TTC549 (cell line): ENCODE results near the gene SCARF1.

ENCODE experiments used
- FAIRE-seq: peaks from 2 replicates; lab custom pipeline; 2012; peaks lifted over from hg19 to GRCh38; lab: Jason Lieb, UNC

SCARF1 gene

GRCh38 chr17:1648963-1649843 lies 3.7 kb upstream of the SCARF1 start:
- no peak for FAIRE-seq

DNA sequence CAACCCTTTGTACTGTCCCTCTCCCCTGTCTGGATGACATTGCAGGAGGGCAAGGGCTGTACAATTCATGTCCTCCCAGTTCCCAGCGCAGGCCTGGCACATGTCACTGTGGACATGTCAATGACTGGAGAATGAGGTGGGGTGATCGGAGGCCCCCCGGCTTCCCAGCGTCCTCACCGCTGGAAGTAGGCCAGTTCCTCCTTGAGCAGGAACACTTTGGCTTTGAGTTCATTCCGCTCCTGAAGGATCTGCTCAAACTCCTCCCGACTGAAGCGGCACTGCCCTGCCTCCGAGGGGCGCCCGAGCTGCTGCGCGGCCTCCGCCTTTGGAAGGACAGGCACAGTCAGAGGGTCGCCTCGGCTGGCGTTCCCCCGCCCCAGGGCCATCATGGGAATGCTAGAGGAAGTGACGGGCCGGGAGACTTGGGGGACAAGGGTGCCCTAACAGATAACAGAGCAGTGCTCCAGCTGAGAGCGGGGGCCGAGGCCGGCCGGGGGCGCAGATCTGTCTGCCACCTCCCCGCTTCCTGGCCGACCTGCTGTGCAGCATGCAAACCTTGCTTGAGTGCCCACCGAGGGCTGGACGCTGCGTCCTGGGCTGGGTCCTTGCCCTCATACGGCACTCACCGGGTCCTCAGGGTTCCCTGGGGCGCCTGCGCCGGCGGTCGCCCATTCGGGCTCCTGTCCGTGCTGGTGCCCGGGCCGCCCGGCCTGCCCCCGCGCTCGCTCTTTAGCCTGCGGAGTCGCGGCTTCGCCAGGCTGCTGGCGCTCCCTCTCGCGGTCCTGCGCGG lies 2.8 kb upstream of the SCARF1 start:
- FAIRE-seq, result no peak

- no peak for FAIRE-seq
Observed at GRCh38 chr17:1647802-1648171, 2.3 kb upstream of the SCARF1 start.

DNA sequence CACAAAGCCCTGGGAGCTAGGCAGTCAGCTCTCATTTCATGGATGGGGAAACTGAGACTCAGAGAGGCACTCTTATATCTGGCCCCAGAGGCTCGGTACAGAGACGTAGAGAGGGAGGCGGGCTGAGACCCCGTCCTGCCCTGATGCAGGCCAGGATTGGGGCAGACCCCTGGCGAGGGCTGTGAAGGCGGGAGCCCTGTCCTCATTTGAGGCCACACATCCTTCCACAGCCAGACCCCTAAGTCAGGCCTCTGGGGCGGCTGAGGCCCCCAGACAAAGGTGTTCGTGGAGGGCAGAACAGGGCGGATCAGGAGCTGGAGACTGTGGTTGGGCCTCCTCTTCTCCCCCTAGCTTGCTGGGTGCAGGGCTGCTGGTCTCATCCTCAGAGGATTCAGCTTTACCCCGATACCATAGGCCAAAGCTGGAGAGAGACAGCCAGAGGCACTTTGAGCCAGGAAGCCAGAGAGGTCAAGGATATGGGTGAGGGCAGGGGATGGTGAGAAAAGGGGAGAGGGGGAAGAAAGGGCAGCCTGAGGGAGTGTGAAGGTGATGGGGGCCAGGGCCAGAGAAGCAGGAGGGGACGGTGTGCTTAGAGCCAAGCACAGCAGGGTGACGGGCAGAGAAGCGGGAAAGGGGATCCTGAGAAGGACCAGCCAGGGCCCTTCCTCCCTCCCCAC lies 805 bp upstream of the SCARF1 start:
- FAIRE-seq, result no peak

DNA sequence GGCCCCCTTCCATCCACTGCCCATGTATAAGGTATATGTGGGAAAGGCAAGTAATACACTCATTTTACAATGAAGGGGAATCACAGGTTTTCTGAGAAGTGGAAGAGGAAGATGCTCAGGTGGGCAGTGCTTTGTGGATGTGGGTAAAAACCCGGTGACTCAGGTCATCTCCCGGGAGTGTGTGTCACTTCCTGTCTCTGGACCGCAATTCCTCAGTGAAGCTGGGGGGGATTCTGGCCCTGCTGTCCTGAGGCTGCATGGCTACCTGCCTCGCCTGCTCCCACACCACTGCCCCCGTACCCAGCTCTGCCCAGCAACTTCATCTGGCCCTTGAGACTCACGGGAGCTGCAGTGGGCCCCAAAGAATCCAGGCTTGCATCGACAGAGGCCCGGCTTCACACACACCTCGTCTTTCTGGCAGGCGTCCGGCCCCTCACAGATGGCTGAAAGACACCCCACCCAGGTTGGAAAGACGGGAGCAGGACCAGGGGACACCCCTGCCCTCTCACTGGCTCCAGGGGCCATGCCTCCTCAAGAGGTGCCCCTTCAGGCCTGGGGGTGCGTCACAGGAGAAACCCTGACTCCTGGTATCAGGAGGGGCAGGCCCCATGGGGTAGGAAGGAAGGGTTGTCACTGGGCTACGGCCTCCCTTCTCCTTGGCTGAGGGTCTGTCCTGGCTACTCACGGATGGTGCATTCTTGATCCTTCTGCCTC lies 882 bp downstream of the SCARF1 start:
- no peak for FAIRE-seq

- no peak for FAIRE-seq
Observed at GRCh38 chr17:1643999-1644492, 1.5 kb downstream of the SCARF1 start.

GRCh38 chr17:1643293-1643998 lies 2.1 kb downstream of the SCARF1 start:
- no peak for FAIRE-seq

GRCh38 chr17:1641065-1641403 lies 4.5 kb downstream of the SCARF1 start:
- no peak for FAIRE-seq

DNA sequence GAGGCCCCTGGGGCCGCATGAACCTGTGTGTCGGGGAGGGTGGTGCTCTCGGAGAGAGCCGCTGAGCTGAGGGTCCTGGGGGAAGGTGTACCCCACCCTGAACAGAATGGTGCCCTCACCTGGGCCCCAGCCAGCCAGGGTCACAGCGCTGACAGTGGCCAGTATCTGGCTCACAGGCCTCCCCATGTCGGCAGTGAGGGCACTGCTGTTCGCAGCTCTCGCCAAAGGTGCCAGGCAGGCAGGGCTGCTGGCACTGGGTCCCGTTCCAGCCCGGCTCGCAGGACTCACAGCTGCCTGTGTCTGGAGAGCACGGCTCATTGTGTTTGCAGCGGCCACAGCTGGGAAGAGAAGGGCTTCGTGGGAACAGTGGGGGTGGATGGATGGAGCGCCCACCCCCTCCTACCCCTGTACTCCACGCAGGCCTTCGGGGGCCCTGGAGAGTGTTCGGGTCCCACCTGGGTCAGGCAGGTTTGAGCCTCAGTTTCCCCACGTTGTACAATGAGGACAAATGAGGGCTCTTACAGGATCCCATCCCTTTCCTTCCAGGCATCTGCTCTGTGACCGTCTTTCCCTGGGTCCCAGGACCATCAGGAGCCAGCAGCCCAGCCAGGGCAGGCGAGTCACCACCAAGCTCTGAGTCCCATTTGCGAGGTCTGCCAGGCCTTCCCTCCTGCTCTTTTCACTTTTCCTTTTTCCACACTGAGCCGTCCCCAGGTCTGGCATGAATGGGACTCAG lies 5.0 kb downstream of the SCARF1 start:
- no peak for FAIRE-seq

DNA sequence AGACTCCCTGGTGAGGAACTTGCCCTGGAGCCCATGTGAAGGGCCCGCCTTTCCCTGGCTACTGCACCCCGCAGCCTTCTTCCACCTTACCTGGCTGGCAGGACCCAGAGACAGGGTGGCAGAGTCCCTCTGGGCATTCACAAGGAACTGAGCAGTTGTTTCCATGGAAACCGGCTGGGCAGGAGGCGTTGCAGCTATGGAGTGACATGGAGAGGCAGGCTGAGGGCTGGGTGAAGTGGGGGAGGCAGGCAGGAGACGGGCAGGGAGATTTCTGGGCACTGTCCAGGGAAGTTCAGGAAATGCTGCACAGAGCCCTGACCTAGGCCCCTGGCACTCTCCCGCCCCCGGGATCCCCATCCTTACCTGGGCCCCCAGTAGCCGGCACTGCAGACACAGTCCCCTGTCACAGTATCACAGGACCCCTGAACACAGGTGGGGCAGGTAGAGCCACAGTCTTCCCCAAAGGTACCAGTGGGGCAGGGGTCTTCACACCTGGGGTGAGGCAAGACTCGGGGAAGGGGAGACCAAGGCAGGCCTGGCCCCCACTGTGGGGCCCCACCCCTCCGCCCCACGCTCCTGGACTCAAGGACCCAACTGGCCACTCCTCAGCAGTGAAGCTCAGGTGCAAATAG lies 5.9 kb downstream of the SCARF1 start:
- FAIRE-seq, result no peak

DNA sequence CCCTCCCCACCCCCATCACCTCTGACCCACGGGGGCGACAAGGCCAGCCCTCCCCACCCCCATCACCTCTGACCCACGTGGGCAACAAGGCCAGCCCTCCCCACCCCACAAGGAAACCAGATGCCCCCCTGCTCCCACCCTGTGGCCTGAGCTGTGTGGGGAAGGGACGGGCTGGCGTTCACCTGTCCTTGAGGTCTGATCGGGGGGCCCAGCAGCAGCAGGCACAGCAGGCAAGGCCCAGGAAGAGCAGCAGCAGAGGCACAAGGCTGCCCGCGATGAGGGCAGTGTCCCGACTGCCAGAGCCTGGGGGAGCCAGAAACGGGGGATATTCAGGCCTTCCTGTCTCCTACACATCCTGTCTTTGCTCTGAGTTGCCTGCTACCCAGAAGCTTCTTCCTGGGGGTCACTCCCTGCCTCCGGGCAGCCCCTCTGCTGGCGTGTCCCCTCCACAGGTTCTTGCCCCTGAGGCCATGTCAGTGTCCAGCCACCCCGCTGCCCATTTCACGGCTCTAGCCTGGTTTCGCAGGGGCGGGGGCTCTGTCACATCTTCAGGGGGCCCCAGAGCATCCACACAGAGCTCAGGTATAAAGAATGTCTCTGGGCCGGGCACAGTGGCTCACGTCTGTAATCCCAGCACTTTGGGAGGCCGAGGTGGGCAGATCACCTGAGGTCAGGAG lies 6.8 kb downstream of the SCARF1 start:
- no peak for FAIRE-seq

- FAIRE-seq, result no peak
Observed at GRCh38 chr17:1638171-1638590, 7.4 kb downstream of the SCARF1 start.

GRCh38 chr17:1636732-1637285 lies 8.7 kb downstream of the SCARF1 start:
- FAIRE-seq, result no peak

DNA sequence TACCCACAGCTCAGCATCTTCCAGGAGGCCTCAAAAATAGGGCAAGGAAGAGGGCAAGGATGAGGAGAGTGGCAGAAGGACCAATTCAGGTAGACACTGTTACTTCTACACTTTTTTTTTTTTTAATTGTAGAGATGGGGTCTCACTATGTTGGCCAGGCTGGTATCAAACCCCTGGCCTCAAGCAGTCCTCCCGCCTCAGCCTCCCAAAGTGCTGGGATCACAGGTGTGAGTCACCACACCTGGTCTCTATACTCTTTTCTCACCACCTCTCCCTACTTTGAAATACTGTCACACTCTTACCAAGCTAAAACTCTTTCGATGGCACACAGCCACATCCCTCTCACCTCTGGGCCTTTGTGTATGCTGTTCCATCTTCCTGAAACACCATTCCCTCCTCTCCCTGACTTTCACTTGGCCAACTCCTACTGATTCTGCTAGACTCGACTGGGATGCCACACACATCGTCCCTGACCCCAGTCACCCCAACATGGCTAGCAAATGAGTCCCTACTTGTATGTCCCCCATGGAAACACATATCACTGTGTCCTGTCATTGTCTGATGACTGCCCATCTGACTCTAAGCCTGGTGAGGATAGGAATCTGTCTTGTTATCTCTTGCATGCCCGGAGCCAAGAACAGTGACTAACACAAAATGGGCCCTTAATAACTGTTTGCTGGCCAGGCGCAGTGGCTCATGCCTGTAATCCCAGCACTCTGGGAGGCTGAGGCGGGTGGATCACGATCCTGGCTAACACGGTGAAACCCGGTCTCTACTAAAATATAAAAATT lies 9.7 kb downstream of the SCARF1 start:
- FAIRE-seq, result no peak

- FAIRE-seq, result no peak
Observed at GRCh38 chr17:1634841-1635650, 10.5 kb downstream of the SCARF1 start.

DNA sequence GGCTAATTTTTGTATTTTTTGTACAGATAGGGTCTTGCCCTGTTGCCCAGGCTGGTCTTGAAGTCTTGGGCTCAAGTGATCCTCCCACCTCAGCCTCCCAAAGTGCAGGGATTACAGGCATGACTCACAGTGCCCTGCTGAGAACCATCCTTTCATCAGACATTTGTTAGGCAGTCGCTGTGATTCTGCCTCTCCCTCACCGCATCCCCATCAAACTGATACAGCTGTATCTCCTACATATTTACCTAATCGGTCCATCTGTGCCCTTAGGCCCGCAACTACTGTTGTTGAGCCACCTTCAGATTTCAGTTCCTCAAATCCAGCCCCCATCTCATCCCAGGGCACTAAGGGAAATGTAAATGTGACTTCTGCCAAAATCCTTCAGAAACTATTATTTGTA lies 14.9 kb downstream of the SCARF1 start:
- FAIRE-seq, result no peak

GRCh38 chr17:1629504-1630310 lies 15.8 kb downstream of the SCARF1 start:
- no peak for FAIRE-seq
